GM12864 (cell line): ENCODE results near the gene CLSTN2.

ENCODE experiments used
- DNase-seq: peaks from one replicate; pipeline ENCODE4 v3.0.0-alpha.2; 2011; ENCODE audit warnings: low read depth
- H3K4me3 ChIP-seq: 2 replicates; pipeline ENCODE4 v1.5.1; 2011; ENCODE audit warnings: mild to moderate bottlenecking, low read depth, low read length, control low read depth
- TF ChIP-seq, protein P1 (sequence below): IDR thresholded peaks from 2 replicates; pipeline ENCODE4 v1.5.1; 2011; ENCODE audit warnings: low read depth, mild to moderate bottlenecking, moderate library complexity, low read length, control low read depth, inconsistent platforms; ENCODE audit errors: missing control alignments

Gene CLSTN2

DNA sequence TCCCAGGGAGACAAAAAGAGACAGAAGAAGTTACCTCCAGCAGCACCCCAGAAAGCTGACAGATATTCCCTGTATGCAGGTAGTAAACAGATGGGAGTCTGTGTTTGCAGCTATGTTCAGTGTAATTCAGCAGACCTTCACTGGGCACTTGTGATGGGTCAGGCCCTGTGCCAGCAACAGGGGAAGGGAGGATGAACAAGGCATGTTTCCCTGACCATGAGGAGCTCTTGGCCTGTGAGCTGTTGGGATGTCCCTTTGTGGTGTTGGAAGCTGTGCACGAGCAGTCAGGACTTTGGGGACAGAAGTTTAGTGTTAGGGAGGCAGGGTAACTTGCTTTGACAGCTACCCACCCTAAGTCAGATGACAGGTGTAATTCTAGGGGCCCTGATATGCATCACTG, 636.9 kb downstream of the CLSTN2 start:
- no peak overlapping the region for H3K4me3 ChIP-seq
- DNase-seq: no peak
- TF ChIP-seq, protein P1, sequence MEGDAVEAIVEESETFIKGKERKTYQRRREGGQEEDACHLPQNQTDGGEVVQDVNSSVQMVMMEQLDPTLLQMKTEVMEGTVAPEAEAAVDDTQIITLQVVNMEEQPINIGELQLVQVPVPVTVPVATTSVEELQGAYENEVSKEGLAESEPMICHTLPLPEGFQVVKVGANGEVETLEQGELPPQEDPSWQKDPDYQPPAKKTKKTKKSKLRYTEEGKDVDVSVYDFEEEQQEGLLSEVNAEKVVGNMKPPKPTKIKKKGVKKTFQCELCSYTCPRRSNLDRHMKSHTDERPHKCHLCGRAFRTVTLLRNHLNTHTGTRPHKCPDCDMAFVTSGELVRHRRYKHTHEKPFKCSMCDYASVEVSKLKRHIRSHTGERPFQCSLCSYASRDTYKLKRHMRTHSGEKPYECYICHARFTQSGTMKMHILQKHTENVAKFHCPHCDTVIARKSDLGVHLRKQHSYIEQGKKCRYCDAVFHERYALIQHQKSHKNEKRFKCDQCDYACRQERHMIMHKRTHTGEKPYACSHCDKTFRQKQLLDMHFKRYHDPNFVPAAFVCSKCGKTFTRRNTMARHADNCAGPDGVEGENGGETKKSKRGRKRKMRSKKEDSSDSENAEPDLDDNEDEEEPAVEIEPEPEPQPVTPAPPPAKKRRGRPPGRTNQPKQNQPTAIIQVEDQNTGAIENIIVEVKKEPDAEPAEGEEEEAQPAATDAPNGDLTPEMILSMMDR: no peak

DNA sequence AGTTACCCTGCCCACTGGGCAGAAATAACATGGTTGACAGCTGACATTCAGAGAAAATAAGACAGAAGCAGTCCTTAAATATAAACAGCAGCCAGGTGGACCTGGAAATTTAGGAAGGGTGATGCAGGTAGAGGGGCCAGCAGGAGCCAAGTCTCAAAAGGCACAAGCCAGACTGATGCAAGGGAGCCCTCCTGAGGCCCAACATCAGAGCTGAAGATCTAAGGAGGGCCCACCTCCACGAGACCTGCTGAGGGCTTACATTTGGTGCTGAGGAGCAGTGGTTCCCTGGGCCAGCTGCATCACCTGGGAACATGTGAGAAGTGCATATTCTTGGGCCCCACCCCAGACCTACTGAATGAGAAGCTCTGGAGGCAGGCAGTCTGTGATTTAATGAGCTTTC, 637.3 kb downstream of the CLSTN2 start:
- TF ChIP-seq, protein P1: no peak
- no peak overlapping the region for H3K4me3 ChIP-seq
- DNase-seq: no peak

DNA sequence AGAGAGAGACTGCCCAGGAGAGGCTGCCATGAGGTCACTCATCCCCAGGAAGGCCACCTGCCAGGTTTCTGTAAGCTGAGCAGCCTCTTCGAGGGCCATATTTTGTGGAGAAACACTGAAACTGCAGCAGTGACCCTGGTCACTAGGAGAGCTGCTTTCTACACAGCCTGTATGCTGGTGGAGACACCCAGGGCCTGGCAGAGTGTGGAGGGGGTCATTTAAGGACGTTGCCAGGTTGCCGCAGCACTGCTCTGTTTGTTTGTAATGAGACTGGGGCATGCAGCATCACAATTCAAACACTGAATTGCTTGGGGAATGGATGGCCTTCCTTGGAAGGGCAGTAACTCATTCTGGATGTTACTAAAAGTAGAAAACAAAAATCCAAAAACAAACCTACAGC, 638.0 kb downstream of the CLSTN2 start:
- TF ChIP-seq, protein P1: no peak
- DNase-seq: no peak
- no peak overlapping the region for H3K4me3 ChIP-seq

DNA sequence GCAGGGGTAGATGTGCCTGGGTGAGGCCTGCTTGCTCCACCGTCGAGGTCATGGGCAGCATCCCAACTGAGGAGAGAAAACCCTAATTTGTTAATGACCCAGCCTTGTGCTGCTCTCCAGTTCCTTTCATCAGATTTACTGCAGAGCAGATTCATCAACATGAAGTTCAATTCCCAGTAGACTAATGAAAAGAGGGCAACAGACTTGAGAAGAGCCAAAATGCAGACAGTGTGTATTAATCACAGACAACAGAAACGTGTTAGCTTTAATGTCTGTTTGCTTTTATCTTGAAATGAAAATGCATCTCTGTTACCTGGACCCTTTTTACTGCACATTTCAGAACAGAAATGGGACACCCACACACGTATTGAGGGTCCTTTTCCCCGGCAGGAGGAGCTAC, 639.4 kb downstream of the CLSTN2 start:
- no peak for DNase-seq
- H3K4me3 ChIP-seq: no peak overlapping the region
- TF ChIP-seq, protein P1: no peak

DNA sequence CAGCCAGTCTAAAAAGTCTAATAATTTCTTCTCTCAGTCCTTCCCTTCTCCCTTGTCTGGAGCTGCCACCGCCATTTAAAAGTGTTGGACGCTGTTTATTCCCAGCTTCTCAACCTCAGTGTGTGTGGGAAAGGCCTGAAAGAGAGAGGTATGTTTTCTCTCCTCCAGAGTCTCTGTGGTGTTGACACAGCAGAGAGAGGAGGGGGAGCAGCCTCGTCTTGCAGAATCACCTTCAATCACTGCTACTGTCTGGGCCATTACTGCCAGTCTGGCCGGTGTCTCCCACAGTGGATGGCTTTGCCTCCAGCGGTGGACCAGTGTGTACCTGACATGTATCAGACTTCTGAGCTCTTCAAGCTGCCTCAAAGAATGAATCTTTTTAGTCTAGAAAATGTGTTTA, 641.5 kb downstream of the CLSTN2 start:
- DNase-seq: no peak
- H3K4me3 ChIP-seq: no peak overlapping the region
- TF ChIP-seq, protein P1: no peak

DNA sequence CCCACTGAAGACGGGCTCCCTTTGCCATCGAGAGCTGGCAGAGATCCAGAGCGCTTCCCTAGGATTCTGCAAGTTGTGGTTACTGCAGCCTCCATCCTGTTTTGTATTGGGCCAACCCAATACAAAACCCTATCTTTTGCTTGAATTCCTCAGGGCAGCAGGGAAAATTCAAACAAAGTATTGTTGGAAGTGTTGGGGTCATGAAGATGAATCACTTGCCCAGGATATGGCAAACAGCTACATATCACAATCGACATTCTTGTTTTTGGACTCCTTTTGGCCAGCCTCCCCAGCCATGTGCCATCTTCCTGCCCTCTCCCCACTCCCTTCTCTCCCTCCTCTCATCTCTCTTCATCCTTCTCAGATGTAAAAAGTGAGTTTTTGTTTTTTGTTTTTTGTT, 642.9 kb downstream of the CLSTN2 start:
- no peak for DNase-seq
- H3K4me3 ChIP-seq: no peak overlapping the region
- TF ChIP-seq, protein P1: no peak

DNA sequence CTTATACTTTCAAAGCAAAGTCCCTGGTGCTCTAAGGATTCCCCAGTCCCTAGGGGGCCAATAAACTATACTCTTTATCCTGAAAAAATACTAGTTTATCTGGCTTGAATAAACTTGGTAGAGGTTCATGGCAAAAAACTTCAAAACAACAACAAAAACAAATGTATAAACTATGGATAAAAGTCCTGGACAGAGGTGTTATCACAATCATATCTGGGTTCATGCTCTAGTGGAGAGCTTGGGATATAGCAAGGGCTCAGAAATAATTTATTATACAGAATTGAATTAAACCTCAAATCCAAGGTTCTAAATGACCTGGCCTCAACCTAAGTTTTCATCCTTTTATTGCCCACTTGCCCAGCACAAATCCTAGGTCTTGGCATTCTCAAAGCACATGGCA, 644.3 kb downstream of the CLSTN2 start:
- DNase-seq: no peak
- TF ChIP-seq, protein P1: no peak
- H3K4me3 ChIP-seq: no peak overlapping the region
